GM18873 (cell line): ENCODE measurements around the gene REM2.
"Not testable (repeated sequence)": the region's sequence is repeated elsewhere in the genome, so short reads cannot be mapped to it uniquely, and the experiment has no call there.

Source experiments
- ATAC-seq: cut with Tn5 transposase; IDR thresholded peaks from one replicate; pipeline ENCODE4 v1.9.1; 2021; ENCODE audit warnings: mild to moderate bottlenecking, moderate library complexity, moderate number of reproducible peaks; ENCODE audit not compliant: unreplicated experiment, low FRiP score

REM2 gene

DNA sequence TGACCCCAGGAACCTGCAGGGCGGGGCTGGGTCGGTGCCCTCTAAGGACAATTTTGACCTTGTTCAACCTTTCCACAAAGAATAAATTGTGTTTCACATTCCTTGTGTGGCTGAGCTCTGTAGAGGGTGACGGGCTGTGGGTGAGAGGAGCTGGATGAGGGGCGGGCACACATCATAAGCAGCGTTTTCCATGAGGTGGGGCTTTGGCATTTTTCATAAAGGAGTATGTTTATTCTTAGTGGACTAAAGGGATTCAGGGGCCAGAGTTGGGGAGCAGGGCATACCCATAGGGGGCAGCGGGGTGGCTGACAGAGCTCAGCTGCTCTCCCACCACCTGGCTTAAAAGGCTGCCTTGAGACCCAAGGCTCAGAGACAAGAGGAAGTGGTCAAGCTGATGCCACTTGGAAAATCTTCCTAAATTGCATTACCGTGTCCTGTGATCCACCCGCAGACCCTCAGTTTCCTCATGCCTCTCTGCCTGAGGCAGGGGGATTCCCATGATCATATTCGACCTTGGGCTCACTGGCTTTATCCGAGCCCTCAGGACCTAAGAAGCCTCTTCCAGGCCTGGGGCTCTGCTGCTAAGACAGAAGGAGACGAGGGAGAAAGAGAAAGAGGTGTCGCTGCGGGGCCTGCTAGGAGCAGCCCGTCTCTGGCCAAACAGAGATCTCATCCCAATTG lies 35.2 kb upstream of the REM2 start:
- no peak for ATAC-seq

GRCh38 chr14:22848351-22849164 lies 34.5 kb upstream of the REM2 start:
- no peak for ATAC-seq

GRCh38 chr14:22849212-22849819 lies 33.7 kb upstream of the REM2 start:
- no peak for ATAC-seq

DNA sequence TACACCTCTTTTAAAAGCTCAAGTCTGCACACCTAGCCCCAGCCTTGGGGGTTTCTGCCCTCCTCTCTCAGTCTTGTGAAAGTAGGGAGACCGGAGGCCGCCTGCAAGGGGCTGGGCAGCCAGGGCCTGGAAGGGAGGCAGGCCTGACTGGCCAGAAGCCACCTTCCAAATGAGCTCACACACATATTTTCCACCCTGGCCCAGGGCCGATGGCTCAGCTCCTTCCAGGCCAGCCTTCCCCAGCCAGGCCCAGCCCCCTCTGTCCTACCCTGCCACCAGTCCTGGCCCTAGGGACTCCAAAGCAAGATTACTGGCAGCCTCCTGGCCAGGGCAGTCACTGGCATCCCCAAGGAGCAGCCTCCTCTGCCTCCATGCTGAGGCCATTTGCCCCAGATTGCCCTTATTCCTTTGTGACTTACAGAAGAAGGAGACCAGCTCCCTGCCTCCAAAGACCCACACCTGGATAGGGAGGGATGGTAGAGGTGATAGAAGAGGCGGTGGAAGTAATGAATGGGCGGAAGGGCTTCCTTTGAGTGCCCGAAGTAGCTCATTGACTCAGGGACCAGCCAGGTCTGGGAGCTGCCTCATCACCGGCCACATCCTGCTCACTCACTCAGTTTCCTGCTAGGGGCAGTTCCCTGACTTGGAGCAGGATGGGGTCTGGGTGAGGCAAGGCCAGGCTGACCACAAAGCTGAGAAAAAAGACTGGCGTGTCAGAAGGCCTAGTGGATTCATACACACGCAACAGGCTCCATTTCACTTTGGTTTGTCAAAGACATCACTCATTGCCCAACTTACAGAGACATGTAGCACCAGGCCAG lies 31.9 kb upstream of the REM2 start:
- ATAC-seq, result no peak

DNA sequence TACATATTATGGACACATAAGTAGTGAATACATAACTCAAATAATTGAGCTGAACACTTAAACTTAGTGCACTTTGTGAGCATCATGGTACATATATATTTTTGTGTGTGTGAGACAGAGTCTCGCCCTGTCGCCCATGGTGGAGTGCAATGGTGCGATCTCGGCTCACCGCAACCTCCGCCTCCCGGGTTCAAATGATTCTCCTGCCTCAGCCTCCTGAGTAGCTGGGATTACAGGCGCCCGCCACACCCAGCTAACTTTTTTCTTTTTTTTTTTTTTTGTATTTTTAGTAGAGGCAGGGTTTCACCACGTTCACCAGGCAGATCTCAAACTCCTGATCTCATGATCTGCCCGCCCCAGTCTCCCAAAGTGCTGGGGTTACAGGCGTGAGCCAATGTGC lies 30.8 kb upstream of the REM2 start:
- not testable (repeated sequence) for ATAC-seq

DNA sequence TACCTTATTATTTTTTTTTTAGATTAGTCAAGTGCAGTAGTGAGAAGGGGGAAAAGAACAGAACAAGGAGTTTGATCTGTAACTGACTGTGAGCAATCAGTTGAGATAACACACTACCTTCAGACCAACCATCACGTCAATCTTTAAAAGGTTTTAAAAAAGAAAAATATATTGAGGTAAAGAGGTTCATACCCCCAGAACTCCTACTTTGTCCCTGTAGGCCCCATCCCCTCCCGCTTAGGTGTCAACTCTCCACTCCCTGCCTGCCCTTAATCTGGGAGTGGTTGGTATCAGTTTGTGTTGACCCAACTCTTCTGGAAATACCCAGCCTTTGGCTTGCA lies 30.5 kb upstream of the REM2 start:
- ATAC-seq, result no peak

GRCh38 chr14:22852940-22853767 lies 29.9 kb upstream of the REM2 start:
- ATAC-seq, result peak; percentile 63

GRCh38 chr14:22854296-22854695 lies 28.7 kb upstream of the REM2 start:
- ATAC-seq, result not testable (repeated sequence)

- ATAC-seq, result no peak
Observed at GRCh38 chr14:22854963-22855724, 27.9 kb upstream of the REM2 start.

GRCh38 chr14:22856428-22856827 lies 26.6 kb upstream of the REM2 start:
- no peak for ATAC-seq

DNA sequence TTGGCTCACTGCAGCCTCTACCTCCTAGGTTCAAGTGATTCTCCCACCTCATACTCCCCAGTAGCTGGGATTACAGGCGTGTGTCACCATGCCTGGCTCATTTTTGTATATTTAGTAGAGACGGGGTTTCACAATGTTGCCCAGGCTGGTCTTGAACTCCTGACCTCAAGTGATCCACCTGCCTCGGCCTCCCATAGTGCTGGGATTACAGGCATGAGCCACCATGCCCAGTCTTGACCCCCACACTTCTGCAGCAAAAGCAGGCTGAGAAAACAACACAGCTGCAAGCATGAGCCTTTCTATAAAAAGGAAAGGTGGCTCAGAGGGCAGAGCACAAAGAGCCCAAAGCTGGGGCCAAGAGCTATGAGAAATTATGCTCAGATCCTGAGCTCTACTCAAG lies 22.6 kb upstream of the REM2 start:
- not testable (repeated sequence) for ATAC-seq

- ATAC-seq, result no peak
Observed at GRCh38 chr14:22861651-22862050, 21.4 kb upstream of the REM2 start.

DNA sequence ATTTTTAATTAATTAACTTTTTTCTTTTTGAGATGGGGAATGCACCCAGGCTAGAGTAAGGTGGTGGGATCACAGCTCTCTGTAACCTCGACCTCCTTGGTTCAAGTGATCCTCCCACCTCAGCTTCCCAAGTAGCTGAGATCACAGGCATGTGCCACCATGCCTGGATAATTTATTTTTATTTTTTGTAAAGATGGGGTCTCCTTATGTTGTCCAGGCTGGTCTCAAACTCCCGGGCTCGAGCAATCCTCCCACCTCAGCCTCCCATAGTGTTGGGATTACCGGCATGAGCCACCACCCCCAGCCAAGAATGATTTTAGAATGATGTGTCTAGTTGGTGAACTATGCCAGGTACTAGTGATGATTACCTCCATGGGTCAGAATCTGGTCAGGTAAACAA lies 18.0 kb upstream of the REM2 start:
- no peak for ATAC-seq

GRCh38 chr14:22865424-22866405 lies 17.3 kb upstream of the REM2 start:
- ATAC-seq, result no peak

DNA sequence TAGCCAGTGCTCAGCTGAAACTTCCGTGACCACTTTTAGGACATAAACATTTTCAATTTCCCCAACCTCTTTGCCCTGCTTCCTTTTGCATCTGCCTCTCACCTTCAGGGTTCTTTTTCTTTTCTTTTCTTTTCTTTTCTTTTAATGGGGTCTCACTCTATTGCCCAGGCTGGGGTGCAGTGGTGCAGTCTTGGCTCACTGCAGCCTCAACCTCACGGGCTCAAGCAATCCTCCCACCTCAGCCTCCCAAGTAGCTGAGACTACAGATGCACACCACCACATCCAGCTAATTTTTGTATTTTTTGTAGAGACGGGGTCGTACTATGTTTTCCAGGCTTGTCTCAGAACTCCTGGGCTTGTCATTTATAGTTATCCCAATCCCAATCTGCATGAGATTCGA lies 16.1 kb upstream of the REM2 start:
- ATAC-seq, result no peak

GRCh38 chr14:22870811-22871223 lies 12.2 kb upstream of the REM2 start:
- peak; percentile 23 for ATAC-seq

GRCh38 chr14:22871224-22872032 lies 11.6 kb upstream of the REM2 start, which contains the start of gene LRP10:
TSS of gene LRP10 (plus strand) at chr14:22871740. CDS start at chr14:22872304, 564 bp downstream.
- ATAC-seq, result peak; percentile 77
